SIG-M5 (cell line): Measurements from ENCODE around the gene GPC5.
"Not testable (repeated sequence)": the region's sequence is repeated elsewhere in the genome, so short reads cannot be mapped to it uniquely, and the experiment has no call there.

Source experiments
- DNase-seq: peaks from one replicate; lab custom pipeline; 2025; lab: John Stamatoyannopoulos, UW

Gene GPC5

DNA sequence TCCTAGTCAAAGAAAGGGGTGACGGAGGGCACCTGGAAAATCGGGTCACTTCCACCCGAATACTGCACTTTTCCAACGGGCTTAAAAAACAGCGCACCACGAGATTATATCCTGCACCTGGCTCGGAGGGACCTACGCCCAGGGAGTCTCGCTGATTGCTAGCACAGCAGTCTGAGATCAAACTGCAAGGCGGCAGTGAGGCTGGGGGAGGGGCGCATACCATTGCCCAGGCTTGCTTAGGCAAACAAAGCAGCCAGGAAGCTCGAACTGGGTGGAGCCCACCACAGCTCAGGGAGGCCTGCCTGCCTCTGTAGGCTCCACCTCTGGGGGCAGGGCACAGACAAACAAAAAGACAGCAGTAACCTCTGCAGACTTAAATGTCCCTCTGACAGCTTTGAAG lies 1354.3 kb downstream of the GPC5 start:
- DNase-seq = not testable (repeated sequence)

DNA sequence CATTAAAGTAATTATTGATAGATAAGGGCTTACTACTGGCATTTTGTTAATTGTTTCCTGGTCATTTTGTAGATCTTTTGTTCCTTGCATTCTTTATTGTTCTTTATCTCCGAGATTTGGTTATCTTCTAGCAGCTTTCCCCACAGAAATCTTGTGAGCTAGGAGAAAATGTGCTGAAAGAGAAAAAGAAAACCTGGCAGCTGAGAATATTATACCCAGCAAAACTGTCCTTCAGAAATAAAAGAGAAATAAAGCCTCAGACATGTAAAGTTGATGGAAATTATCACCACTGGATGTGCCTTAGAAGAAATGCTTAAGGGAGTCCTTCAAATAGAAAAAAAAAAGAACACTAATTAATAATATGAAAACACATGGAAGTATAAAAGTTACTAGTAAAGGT lies 1363.3 kb downstream of the GPC5 start:
- no peak for DNase-seq

DNA sequence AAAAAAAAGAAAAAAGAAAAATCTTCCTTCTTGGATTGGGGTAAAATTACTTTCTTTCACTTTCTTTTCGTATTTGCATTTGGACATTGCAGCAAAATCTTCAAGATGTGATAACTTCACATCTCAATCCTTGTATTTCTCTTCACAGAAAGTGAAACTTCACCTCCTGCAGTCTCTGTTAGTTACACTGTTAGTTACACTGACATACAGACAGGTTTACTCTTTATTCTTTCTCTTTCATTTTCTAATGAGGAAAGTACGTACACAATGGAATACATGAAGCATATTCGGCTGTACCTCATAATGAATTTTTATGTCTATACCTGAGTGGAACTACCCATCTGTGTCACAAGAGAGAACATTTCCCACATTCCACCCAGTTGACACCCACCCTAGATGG lies 1369.0 kb downstream of the GPC5 start:
- DNase-seq = no peak

DNA sequence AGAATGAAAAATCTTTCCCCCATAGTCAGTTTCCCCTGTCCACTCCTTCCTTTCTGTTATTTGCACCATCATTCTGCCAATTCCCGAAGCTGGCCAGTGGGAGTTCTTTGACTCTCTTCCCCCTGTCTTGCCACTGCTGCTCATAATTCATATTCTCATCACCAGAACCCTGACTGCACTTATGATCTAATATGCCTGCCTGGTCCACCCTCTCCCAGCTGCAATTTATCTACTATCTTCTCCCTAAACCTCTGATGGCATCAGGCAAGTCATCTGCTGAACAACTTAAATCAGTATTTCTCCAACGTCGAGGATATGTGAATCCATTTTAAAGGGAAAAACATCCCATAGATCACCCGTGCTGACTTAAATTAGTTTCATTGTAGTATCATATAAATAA lies 1370.2 kb downstream of the GPC5 start:
- no peak for DNase-seq

DNA sequence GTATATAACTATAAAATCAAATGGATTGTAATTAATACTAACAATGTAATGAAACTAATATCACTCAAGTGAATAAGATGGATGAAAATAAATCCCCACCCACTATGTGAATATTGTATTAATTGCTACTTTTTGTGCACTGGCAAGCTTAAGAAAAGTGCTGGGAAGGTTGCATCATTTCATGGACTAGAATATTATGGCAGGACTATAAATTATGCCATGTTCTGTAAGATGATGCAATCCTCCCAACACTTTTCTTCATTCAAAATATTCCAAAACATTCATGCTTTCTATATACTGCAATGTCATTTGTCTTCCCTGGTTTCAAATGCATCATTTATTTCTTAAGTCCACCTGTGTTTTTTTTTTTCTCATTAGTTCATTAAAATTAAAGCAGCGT lies 1370.6 kb downstream of the GPC5 start:
- no peak for DNase-seq

DNA sequence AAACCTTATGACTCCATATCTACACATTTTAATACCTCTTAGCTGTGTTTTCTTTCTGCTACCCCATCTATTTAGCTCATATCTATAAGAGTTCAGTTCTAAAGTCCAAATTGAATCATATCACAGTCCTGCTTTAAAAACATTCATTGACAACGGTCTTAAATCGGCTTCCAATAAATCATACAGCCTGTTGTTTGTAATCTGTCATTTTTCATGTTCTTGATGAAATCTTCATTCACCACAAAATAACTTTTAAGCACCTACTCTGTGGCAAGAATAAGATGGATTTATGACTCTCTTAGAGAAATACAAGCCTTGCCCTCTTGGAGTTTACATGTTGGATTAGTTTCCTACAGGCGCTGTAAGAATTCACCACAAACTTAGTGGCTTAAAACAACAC lies 1377.2 kb downstream of the GPC5 start:
- no peak for DNase-seq

DNA sequence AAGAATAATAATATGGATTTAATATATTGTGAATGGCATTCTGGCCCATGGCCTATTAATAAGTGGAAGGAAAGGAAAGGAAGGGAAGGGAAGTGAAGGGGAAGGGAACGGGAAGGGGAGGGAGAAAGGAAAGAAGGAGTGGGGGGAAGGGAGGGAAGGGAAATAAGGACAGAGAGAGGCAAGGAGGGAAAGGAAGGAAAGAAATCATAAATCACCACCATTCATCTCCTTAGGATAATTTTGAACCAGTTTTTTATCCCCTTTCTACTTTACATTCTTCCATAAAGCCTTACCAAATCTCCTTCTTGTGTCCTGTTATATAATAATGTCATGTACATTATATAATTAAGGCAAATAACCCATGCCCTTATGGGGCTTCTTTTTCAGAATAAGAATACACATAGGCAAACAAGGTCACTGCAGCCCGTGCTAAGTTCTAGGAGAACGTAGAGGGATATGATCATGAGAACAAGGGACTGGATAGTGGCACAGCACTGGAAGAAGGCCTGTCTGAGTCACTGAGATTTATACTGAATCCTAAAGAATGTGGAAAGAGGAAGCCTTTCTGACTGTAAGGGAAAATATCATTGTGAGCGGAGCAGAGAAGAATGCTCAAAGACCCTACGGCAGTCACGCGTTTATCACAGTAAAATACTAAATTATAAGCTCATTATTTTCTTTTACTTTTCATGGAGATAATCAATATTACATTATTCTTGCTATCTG lies 1383.7 kb downstream of the GPC5 start:
- DNase-seq = no peak

DNA sequence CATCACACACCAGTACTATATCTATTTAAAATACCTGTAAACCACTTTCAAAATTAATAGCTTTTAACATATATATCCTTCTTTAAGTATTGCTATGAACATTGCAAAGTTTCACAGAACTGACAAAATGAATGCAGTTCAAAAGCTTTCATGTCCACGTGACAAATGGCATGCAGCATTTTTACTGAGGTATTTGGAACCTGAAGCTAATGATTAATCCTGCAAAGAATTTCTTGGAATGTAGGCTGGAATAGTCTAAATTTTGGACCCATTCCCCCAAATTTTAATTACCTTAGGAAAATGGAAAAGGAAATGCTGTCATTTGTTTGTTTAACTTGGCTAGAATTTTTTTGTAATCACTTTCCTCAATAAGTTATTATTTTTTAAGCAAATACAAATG lies 1404.4 kb downstream of the GPC5 start:
- no peak for DNase-seq

DNA sequence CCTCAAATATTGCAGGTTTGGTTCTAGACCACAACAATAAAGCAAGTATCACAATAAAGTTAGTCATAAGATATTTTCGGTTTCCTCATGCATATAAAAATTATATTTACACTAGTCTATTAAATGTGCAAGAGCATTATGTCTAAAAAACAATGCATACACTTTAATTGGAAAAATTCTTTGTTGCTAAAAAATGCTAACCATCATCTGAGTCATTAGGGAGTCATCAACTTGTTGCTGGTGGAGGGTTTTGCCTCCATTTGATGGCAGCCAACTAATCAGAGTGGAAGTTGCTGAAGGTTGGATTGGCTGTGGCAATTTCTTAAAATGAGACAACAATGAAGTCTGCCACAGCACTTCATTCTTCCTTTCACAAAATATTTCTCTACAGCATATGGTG lies 1405.9 kb downstream of the GPC5 start:
- no peak for DNase-seq

DNA sequence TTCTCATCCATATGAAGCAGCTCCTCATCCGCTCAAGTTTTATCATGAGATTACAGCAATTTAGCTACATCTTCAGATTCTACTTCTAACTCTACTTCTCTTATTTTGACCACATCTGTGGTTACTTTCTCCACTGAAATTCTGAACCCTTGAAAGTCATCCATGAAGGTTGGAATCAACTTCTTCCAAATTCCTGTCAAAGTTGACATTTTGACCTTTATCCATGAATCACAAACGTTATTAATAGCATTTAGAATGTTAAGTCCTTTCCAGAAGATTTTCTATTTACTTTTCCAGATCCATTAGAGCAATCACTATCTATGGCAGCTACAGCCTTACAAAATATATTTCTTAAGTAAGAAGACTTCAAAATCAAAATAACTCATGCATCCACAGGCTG lies 1406.5 kb downstream of the GPC5 start:
- DNase-seq = no peak

DNA sequence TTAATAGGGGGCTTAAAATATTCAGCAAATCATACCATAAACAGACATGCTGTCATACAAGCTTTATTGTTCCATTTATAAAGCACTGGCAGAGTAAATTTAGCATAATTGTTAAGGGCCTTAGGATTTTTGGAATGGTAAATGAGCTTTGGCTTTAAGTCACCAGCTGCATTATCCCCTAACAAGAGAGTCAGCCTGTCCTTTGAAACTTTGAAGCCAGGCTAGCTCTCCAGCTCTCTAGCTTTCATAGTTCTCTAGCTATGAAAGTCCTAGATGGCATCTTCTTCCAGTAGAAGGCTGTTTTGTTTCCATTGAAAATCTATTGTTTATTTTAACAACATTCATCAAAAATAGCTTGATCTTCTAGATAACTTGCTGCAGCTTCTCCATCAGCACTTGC lies 1407.3 kb downstream of the GPC5 start:
- DNase-seq = no peak

DNA sequence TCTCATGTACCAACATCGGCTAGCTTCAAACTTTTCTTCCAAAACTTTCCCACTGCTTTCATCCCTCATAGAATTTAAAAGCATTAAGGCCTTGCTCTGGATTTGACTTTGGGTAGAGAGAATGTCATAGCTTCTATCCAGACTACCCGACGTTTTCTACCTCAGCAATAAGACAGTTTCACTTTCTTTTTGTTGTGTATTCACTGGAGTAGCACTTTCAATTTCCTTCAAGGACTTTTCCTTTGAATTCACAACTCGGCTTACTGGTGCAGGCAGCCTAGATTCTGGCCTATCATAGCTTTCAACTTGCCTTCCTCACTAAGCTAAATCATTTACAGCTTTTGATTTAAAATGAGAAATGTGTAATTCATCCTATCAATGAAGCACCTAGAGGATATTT lies 1407.8 kb downstream of the GPC5 start:
- DNase-seq = no peak

DNA sequence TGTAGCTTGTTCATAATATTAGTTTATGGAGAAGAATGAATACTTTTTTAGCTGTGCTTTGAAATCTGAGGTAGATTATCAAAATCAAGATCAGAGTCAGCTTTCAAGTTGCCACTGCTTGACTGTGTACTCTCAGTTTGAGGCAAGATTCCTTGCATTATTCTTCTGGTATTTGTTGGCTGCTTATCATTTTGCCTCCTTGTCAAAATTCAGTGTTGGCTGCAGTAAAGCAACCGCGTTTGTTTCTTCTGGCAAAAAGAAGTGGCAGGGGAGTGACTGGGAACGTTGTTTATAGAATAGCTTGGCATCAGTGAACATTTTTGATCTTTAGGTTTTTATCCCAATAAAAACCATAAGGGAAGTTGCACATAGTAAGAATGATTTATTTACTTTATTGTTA lies 1408.9 kb downstream of the GPC5 start:
- DNase-seq = no peak

DNA sequence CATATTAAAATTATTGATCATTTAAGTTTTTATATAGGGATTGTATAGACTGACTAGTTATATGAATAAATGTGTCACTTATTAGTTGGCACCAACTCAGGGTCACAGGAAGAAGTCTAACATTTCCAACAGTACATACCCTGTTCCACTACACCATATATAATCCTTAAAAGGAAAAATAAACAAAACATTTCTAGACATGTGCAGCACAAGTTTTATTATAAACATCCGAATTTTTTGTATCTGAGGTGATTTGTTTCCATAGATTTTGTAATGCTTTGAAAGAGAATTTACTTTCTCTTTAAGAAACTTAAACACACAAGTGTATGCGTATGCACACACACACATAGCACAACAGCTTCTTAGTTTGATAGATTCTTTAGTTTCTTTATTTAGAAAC lies 1409.5 kb downstream of the GPC5 start:
- DNase-seq = no peak

DNA sequence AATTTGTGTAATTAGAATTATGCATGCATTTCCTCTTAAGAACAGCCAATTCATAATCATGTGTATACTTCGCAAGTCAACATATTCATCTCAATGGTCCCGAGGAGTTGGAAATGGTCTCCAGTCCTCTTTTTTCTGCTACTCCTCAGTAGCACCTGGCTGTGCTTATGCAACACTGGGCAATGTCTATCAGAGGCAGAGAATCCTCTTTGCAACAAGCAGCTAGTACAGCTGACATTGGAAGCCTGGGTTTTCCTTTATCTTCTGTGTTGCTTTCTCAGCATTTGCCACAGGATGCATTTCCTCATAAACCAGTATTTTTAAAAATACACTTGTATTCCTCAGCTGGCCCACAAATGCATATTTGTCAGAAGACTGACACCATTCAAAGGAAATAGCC lies 1422.9 kb downstream of the GPC5 start:
- no peak for DNase-seq

DNA sequence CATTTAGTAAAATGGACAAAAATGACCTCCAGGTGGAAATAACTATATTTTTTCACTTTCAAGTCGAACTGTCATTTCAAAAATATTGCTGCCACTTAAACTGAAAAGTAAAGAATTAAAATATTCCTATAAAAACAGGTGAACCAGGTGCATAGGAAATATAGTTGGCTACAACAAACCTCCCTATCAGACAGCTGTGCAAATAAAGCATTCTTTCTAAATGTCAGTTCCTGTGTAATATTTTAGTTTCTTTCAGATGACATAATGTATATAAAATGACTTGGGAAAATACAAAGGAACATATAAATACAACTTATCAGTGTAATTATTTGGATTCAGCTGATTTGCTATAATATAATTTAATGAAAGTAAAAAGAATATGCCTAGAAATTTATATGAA lies 1424.6 kb downstream of the GPC5 start:
- DNase-seq = no peak

DNA sequence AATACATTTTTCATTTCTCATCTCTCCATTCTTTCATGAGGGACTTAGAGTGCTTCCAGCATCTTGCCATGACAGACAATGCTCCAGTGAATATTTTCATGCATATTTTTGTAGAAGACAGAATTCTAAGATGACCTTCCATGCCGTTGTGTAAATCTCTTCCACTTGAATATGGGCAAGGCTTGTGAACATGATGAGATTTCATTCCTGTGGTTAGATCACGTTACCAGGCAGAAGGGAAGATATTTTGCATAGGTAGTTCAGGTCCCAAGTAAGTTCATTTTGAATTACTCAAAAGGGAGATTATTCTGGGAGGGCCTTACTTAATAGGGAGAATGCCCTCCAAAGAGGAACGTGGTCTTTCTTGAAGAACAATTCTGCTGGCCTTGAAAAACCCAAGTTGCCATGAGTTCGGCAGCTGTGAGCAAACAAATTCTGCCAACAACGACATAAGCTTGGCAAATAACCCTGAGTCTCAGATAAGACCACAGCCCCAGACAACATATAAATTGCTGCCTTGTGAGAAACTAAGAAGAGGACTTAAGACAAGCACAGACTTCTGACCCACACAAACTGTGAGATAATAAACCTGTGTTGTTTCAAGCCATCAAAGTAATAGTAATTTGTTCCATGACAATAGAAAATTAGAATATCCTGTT lies 1427.6 kb downstream of the GPC5 start:
- DNase-seq = no peak

DNA sequence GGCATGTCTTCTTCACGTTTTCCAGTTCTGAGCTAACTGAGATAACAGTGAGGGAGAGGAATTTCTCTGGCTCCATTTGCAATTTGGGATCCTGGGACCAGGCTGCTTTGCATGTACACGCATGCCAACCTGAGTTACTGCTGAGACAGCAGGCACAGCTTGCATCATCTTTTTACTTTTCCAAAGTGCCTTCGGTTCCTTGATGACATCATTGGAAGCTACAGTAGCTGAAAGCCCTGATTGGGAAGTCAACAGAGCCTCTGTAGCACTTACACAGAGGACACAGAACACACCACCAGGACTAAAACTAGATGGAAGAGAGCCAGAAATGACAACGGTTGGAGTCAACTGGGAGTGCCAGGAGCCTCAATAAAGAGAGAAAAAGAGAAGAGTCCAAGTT lies 1429.1 kb downstream of the GPC5 start:
- no peak for DNase-seq

DNA sequence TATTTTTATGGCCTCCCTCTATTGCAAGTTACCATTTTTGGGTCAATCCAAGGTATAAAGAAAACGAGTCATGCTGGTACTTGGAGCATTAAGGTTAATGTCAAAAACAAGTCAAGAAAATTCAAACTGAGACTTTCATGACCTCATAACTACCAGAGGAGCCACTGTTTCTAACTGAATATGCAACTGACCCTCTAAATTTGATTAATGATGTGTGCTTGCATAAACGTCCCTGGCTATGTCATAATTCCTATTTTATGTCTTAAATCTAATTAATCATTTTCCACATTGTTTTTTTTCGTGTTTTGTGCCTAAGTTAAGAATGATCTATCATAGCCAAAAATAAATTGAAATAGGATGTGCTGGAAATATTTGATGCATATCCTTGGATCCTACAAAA lies 1431.5 kb downstream of the GPC5 start:
- DNase-seq = no peak

DNA sequence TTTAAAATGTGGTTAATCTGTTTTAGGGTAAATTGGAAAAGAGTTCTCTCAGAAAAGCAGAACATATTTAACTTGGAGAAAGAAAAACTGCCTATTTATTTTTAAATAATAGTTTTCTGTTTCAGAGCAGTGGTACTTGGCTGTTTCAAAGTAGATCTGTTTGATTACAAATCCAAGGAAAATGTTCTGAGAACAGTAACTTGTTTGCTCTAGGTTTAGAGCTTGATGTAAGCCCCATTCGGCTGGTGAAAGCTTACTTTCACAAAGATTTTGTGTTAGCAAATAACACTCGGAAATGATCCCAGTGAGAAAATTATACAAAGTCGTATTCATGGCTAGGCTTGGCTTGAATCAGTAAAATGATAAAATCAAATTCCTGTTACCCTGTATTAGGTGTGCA lies 1432.4 kb downstream of the GPC5 start:
- DNase-seq = no peak

DNA sequence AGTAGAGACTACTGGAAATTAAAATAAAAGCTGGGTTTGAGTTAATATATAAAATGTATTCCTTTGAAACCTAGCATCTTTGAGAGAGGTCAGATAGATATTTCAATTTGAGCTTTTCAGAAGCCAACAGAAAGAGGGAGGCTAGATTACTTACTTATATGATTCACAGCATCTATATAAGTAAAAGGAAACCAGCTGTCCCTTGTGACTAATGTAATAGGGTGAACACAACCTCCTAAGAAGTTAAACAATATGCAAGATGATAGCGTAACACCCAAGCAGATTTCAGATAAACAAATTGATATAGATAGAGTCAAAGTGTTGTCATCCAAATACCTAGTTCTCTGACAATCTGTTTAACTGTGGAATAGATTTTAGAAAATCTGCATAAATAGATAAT lies 1434.7 kb downstream of the GPC5 start:
- DNase-seq = no peak

DNA sequence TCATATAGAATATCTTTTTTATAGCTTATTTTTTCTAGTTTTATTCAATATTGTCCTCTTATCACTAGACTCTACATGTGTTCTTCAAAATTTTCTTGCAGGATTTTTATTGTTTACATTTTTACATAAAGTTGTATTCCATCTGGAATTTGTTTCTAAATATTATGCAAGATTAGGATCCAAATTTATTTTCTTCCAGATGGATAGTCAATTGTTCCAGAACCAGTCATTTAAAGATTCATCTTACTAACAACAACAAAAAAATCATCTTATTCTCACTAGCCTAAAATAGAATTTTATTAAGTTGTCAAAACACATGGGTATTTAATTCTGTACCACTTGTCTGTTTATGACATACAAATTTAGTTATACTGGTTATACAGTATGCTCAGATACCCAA lies 1437.8 kb downstream of the GPC5 start:
- DNase-seq = no peak

DNA sequence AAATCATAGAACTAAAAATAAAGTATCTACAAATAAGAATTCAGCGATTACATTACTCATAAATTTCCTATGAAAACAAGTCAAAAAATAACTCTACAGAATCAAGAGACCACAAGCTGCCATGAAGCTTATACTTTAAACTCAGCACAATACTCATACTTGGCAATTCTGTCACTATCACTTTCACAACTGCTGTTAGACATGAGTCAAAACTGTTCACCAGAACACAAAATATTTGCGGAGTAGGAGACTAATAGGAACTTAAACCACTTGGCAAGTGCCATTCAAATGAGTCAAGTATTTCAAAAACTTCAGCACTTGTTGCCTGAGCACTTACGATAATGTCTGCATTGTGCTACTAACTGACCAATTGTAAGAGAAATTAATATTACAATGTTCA lies 1440.4 kb downstream of the GPC5 start:
- DNase-seq = no peak

DNA sequence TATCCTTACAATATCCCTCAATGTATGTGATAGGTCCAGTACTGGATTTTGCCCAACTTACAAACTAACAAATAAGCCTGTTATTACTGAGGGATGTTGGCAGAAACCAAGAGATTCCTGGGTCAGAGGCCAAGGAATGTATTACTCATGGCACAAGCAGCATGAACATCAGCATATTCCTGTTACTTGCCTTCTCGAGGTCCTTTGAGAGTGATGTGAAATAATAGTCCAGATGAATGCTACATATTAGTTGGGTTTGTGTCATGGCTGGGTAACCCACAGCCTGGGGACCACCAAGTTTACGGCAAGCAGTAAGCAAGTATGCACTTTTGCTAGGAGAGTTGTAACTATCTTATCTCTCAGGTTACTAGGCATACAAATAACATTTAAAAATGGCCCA lies 1443.7 kb downstream of the GPC5 start:
- DNase-seq = no peak
